Measurements from ENCODE around the gene ZNFX1. TPM values are rescaled to one million over a fixed set of nuclear protein-coding genes. Genes with fewer than 3 reads are reported as not detected.

Gene ZNFX1
- total RNA-seq, 2 donors from 2014 or later: 8.1 to 8.9 TPM

GRCh38 chr20:49256261-49256660 lies 21.6 kb downstream of the ZNFX1 start:
- peaks cover 72% of the 10 kb centered on the region for H3K36me3 Mint-ChIP-seq (ENCODE audit: low read depth)
- H3K9me3 Mint-ChIP-seq: peaks cover under 1% of the 10 kb centered on the region
- no peaks in the 10 kb centered on the region for H3K27me3 Mint-ChIP-seq (ENCODE audit: insufficient read depth)
- H3K27ac Mint-ChIP-seq: no peak overlapping the region
- H3K9me3 ChIP-seq (ENCODE audit: control insufficient read depth, low read length): no peaks in the 10 kb centered on the region
- no peak for TF ChIP-seq CTCF (conservative IDR thresholded peaks at IDR 0.05)
- WGBS, 2 experiments (ENCODE audit: insufficient coverage in 1 of 2, insufficient read length in 1 of 2): 93 to 97% methylated on average over 5 to 6 of the region's 6 CpGs
- H3K4me1 Mint-ChIP-seq: no peaks in the 10 kb centered on the region
- no peak overlapping the region for H3K27ac ChIP-seq (ENCODE audit: low read depth, low read length)
- H3K4me3 ChIP-seq (ENCODE audit: low read length): no peak overlapping the region
- no peak overlapping the region for H3K4me3 Mint-ChIP-seq
- DNase-seq: no peak
- no peak overlapping the region for H3K9ac ChIP-seq (ENCODE audit: extremely low read depth, low read length, poor library complexity, severe bottlenecking)
- H3K36me3 ChIP-seq (ENCODE audit: control insufficient read depth, insufficient read depth, low read length): peaks cover 80% of the 10 kb centered on the region
- no peaks in the 10 kb centered on the region for H3K4me1 ChIP-seq (ENCODE audit: control insufficient read depth, insufficient read depth, low read length)
- no peaks in the 10 kb centered on the region for H3K27me3 ChIP-seq (ENCODE audit: control insufficient read depth, insufficient read depth, low read length, poor library complexity, severe bottlenecking)

DNA sequence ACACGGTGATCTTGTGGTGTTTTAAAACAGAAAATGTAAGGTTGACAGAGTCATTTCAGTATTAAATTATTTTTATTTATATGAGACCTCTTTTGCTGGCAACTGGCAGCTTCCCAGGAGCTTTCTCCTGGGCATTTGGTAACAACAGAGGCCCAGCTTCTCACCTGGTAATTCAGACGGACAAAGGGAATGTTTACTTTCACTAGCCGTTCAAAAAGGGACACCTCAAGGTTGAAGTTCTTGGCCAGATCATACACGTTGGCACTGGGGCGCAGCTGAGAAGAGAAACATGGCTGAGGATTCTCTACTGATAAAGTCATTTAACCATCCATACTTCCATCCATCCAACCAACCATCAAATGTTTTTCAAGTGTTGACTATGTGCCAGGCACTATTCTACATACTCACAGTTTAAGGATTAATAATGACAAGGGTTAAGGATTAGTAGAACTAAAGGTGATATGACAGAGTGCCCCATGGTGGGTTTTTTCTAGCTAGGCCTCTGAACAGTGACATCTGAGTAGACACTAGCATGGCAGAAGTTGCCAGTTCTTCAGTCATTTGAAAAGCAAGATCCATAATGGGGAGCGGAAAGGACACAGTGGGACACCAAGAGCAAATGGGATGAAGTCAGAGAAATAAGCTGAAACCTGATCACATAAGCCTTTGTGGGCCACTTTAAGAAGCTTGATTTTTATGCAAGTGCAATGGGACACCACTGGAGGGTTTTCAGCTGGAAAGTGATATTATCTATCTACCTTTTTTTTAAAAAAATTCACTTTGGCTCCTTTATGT lies 25.1 kb downstream of the ZNFX1 start:
- Histone ChIP-seq H3K4me1 (ENCODE audit: control insufficient read depth, insufficient read depth, low read length) (no peaks in the 10 kb centered on the region), H3K9me3 (ENCODE audit: control insufficient read depth, low read length) (no peaks in the 10 kb centered on the region), H3K27ac (ENCODE audit: low read depth, low read length) (no peak overlapping the region), H3K4me3 (ENCODE audit: low read length) (no peak overlapping the region), H3K9ac (ENCODE audit: extremely low read depth, low read length, poor library complexity, severe bottlenecking) (no peak overlapping the region), H3K36me3 (ENCODE audit: control insufficient read depth, insufficient read depth, low read length) (peaks cover 92% of the 10 kb centered on the region), H3K27me3 (ENCODE audit: control insufficient read depth, insufficient read depth, low read length, poor library complexity, severe bottlenecking) (no peaks in the 10 kb centered on the region)
- TF ChIP-seq CTCF (conservative IDR thresholded peaks at IDR 0.05): no peak
- WGBS, 2 experiments (ENCODE audit: insufficient coverage in 1 of 2, insufficient read length in 1 of 2): 91 to 100% methylated on average over 5 to 6 of the region's 6 CpGs
- no peak overlapping the region for H3K4me3 Mint-ChIP-seq
- H3K27me3 Mint-ChIP-seq (ENCODE audit: insufficient read depth): no peaks in the 10 kb centered on the region
- no peaks in the 10 kb centered on the region for H3K9me3 Mint-ChIP-seq
- no peak for DNase-seq
- H3K36me3 Mint-ChIP-seq (ENCODE audit: low read depth): peaks cover 71% of the 10 kb centered on the region
- H3K27ac Mint-ChIP-seq: no peak overlapping the region
- H3K4me1 Mint-ChIP-seq: no peaks in the 10 kb centered on the region

- H3K27me3 ChIP-seq (ENCODE audit: control insufficient read depth, insufficient read depth, low read length, poor library complexity, severe bottlenecking): no peaks in the 10 kb centered on the region
- H3K9me3 ChIP-seq (ENCODE audit: control insufficient read depth, low read length): no peaks in the 10 kb centered on the region
- no peaks in the 10 kb centered on the region for H3K4me1 Mint-ChIP-seq
- H3K4me1 ChIP-seq (ENCODE audit: control insufficient read depth, insufficient read depth, low read length): no peaks in the 10 kb centered on the region
- no peak overlapping the region for H3K4me3 ChIP-seq (ENCODE audit: low read length)
- H3K9ac ChIP-seq (ENCODE audit: extremely low read depth, low read length, poor library complexity, severe bottlenecking): no peak overlapping the region
- no peaks in the 10 kb centered on the region for H3K9me3 Mint-ChIP-seq
- 93 to 97% methylated on average over 13 to 18 of the region's 18 CpGs for WGBS, 2 experiments (ENCODE audit: insufficient coverage in 1 of 2, insufficient read length in 1 of 2)
- no peak for DNase-seq
- no peak overlapping the region for H3K27ac Mint-ChIP-seq
- H3K4me3 Mint-ChIP-seq: no peak overlapping the region
- no peak for TF ChIP-seq CTCF (conservative IDR thresholded peaks at IDR 0.05)
- peaks cover 58% of the 10 kb centered on the region for H3K36me3 Mint-ChIP-seq (ENCODE audit: low read depth)
- H3K27ac ChIP-seq (ENCODE audit: low read depth, low read length): no peak overlapping the region
- H3K36me3 ChIP-seq (ENCODE audit: control insufficient read depth, insufficient read depth, low read length): peaks cover 95% of the 10 kb centered on the region
- H3K27me3 Mint-ChIP-seq (ENCODE audit: insufficient read depth): no peaks in the 10 kb centered on the region
Measured at GRCh38 chr20:49248879-49249665, 28.8 kb downstream of the ZNFX1 start.

Measured in endodermal cell (in vitro differentiated cells).